Activated CD8-positive, alpha-beta memory T cell treated with anti-CD3 and anti-CD28 coated beads for 4 hours (primary cell): ENCODE measurements around the gene ARHGEF28.

Source experiments
- DNase-seq, 2 donors: peaks; one replicate each; pipeline ENCODE4 v3.0.0-alpha.2; 2020; ENCODE audit warnings: low read depth in 2 of 2

The ARHGEF28 gene

DNA sequence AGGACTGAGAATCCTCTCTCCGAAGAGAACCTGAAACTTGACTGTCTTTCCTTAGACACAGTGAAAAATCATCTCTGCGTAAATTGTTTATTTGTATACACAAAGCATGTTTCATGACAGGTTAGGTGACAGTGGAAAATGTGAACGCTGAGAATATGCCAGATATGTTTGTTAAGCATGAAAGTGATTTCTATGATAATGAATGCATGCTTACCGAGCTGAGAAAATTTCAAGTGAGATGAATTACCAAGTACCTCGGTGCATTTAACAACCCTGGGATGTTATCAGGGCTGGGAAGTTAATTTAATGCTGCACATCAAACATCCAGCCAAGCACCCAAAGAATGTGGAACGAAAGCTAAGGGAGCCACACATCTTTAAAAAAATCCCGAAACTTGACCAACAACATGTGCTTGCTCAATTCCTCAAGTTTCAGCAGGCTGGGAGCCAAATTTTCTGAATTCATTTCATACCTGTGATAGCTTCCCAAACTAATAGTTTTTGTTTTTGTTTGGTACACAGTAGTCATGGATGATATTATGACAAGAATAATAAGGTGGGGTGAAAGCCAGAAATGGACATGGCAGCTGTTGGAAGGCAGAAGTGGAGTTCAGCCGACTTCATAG lies 336.9 kb downstream of the ARHGEF28 start:
- no peak for DNase-seq

DNA sequence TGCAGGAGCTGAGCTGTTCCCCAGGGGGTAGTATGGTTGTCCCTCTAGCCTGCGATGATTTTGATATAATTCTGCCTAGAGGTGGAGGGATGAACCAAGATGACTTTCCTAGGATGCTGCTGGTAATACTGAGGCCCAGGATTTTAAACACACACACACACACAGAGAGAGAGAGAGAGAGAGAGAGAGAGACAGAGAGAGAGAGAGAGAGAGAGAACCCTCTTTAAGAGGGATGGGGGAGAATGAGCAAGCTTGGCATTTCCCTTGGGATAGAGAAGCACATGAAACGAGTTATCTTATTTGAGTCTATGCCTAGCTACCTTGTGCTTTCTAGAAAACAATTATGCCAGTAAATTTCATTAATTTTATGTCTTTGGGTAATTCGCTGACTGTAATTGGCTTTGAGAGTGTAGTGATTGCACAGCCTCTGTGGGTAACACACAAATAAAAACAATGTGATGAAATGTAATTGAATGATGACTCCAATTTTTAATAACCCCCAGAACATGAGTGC lies 338.4 kb downstream of the ARHGEF28 start:
- DNase-seq = no peak

DNA sequence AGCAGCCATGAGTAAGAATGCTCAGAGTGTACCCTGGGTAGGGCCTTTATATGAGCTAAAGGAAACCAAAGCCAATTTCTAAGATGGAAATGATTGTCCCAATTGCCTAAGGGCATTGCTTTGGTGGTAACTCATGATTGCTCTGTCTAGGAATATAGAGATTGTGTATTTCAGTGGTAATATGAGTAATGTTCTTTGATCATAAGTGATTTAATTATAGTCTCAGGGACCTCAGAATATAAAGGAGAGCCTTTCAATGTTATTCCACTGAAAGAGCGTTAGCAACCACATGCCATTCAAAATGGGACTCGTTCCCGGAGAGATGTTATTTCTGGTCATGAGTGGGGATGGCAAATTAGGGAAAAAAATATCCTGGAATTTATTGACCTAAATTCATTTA lies 340.5 kb downstream of the ARHGEF28 start:
- no peak for DNase-seq

DNA sequence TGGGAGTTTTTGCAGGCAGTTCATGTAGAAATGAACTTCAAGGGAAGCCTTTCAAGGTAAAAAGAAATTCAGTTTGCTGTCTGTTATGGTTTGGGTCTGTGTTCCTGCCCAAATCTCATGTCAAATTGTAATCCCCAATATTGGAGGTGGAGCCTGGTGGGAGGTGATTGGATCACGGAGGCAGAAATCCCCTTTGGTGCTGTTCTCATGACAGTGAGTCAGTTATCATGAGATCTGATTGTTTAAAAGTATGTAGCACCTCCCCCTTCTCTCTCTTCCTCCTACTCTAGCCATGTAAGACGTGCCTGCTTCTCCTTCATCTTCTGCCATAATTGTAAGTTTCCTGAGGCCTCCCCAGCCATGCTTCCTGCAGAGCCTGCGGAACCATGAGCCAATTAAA lies 341.4 kb downstream of the ARHGEF28 start:
- no peak for DNase-seq

DNA sequence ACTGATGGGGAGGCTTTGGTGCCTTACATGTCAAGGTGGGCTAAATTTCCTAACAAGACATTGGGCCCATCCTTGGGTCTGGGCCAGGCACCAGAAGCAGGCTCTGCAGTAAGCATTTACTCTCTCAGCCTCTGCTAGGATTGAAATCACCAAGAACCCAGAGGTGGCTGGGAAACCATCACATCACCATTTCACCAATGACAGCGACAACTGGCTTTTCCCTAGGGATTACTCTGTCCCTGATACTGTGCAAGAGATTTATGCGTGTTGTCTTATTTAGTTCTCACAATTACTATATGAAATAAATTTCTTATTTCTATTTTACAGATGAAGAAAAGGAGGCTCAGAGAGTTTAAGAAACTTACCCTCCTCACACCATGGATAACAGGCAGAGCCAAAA lies 342.2 kb downstream of the ARHGEF28 start:
- no peak for DNase-seq

DNA sequence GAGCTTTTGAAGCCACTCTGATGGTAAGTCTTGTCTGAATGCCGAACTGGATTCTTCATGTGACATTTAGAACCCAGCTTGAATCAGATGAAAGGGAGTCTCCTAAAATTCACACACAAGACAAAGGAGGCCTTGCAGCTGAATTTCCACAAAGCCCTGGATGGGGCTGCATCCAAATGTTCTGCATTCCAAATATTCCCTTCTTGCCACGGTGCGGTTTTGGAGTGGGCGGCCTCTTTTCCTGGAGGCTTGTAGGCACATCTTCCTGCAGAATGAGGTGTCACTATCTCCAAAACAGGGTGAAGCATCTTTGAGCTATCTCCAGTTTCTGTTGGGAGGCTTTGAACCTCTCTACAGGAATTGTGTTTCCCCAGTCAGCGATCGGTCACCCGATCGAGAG lies 342.7 kb downstream of the ARHGEF28 start:
- no peak for DNase-seq

DNA sequence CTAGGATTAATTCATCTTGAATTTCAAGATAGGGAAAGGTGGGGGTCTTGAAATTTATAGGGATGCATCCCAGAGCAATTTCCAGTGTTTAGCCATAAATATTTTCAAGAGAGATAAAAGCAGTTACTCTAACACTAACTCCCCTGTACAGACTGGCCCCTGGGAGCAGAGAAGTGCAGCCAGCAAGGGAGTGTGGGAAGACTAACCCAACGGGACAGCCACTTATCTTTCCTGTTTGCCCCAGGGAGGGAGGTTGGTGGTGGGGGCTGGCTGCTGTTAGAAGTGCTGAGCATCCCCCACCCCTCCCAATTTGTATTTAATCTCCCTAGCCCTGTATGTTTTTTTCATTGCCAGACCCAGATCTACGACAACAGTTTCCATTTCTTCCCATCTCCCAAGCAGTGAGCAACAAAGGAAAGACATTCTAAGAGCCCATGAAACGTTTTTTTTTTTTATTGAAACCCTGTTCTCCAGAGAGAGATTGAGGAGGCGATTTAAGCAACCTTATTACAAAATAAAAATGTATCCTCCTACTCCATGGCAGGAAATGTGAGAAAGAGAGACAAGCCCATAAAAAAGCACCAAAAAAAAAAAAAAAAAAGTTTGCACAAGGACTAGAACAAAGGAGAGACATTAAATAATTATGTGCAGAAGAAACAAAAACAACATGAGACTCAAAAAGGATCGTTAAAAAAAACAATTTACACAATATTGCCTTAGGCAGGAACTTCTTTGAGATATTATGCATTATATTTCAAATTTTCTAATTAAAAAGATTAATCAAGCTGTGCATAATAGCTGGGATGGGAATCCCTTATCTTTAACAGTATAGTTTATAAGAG lies 343.4 kb downstream of the ARHGEF28 start:
- DNase-seq = no peak

DNA sequence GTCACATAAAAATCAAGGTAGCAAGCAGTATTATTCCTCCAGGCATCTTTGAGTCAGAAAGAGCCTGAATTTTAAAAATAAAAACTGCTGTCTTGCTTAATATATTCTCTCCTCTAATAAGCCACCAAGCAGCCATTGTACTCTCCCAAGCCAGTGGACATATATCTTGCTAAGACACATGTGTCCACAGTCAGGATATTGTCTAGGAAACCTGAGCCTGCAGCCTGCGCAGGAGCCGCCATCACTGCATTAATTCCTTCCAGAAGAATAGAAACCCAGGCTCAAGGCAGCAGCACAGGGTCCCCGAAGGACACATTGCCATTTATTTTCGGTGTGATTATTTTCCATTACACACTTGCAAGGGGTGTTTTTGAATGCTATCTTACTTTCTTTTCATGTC lies 345.3 kb downstream of the ARHGEF28 start:
- no peak for DNase-seq

DNA sequence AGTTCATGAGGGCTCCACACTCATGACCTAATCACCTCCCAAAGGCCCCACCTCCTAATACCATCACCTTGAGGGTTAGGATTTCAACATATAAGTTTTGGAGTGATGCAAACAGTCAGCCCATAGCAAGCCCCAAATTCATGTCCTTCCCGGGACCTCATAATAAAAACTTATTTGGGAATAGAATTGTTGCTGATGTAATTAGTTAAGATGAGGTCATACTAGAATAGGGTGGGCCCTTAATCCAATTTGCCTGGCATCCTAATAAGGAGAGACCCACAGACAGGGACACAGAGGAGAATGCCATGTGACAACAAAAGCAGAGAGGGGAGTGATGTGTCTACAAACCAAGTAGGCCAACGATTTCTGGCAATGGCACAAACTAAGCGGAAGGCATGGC lies 347.1 kb downstream of the ARHGEF28 start:
- no peak for DNase-seq

DNA sequence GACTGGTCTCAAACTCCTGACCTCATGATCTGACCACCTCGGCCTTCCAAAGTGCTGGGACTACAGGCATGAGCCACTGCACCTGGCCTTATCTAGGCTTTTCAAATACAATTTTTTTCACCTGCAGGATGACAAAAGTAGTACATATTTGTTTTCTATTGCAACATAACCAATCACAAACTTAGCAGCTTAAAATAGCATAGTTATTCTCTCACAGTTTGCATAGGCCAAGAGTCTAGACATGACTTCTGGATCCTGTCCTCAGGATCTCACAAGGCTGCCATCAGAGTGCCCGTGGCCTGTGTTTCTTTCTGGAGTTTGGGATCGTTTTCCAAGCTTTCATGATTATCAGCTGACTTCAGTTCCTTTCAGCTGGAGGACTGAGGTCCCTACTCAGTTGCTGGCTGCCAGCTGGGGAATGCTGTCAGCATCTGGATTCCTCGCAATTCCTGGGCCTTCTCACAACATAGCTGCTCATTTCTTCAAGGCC lies 348.9 kb downstream of the ARHGEF28 start:
- no peak for DNase-seq

DNA sequence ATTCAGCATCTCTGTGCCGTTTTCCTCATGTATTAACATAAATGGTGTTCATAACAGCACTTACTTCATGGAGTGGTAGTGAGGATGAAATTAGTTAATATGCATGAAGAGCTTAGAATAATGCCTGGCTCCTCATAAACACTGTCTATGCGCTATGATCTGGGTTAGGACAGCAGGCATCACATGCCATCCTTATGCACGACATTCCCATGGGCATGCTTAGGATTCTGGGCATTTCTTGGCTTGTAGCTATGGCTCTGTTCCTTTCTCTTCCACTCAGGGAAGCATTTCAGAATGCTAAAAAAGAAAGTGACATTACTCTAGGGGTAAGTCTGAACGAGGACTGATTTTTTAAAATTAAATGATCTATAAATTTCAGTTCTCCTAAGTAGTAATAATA lies 349.8 kb downstream of the ARHGEF28 start:
- DNase-seq = no peak

DNA sequence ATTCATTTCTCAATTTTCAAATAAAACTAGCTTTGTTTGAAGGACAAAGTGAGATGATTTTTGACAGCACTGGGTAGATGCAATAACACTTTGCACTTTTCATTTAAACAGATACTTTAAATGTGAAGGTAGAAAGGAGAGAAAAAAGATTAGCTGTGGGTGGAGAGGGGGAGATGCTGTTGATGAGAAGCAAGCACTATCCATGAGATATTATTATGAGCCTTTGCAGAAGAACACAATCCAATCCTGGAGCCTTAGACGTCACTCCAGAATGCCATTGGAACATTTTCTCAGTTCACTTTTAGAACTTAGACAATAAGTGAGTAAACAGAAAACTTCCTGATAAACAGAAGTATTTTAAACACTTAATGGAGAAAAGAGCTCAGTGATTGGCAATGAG lies 351.1 kb downstream of the ARHGEF28 start:
- no peak for DNase-seq

DNA sequence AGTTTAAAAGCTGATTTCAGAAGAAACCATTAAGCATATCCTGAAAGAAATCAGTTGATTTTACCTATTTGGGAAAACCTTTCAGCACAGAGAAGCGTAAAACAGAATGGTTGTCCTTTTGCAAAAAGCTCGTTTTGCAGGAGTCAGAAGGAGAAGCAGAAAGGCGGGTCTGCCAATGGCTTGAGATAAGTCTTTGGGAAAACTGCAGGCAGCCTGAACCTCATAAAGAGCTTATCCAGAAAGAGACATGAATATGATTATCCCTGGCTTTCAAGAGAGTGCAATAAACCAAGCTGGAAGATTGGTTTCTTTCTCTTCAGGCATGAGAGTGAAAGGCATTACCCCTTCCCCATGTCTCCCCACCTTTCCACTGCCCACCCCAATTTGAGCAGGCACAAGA lies 353.3 kb downstream of the ARHGEF28 start:
- DNase-seq = no peak

DNA sequence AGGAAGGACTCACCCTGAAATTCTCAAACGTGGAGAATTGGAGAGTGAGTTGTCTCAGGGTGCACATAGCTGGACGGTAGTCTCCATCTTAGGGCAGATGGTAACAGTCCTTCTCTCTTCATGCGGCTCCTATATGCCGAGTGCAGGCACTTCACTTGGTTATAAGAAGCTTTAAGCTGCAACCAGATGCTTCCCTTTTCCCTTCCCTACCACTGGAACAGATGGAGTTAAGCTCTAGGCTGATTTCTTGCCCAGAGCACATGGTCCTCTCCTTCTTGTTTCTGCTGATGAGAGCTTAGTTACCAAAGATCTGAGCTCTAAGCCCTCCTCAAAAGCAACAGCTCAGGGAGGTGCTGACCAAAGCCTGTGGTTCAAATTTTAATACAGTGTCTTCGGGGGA lies 355.7 kb downstream of the ARHGEF28 start:
- DNase-seq = no peak

DNA sequence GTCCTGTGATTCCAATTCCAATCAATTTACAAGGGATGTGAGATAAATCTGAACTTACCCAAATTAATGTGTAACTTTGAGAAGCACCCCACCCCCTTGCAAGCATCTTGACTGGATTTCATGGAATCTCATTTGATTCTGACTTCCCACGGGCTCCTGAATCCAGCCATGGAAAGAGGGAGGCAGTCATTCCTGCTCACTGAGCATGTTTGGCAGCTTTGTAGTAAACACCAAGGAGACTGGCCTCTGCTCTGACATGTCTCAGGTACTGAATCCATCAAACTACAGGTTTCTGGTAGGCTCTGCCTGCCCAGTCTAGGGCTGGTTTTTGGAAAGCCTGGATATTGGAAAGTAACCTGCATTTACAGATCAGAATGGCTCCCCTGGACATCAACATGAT lies 357.6 kb downstream of the ARHGEF28 start:
- no peak for DNase-seq

DNA sequence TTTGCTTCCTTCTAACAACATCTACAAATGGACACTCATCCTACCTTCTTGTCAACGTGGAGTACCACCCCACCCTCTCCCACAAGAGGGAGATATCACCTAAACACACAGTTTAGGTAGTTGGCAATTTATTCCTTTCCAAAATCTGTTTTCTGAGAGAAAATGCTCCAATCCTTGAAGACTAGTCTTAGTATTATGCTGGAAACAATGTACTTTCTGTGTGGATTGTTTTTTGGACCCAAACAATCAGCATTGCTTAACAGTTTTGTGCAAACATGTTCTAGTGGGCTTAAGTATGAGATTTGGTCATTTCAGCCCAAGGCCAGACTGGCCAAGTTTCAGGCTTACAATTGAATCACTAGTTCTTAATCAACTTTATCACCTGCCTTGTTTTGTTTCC lies 359.1 kb downstream of the ARHGEF28 start:
- DNase-seq = no peak

DNA sequence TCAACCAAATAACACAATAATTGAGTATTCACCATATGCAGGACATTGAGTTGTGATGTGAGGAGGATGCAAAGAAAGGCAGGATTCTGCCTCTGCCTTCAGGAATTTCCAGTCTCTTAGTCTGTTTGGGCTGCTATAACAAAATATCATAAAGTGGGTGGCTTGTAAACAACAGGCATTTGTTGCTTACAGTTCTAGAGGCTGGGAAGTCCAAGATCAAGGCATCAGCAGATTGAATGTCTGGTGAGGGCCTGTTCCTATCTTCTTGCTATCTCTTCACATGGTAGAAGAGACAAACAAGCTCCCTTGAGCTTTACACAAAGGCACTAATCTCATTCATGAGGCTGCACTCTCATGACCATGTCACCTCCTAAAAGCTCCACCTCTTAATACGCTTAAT lies 360.7 kb downstream of the ARHGEF28 start:
- no peak for DNase-seq

DNA sequence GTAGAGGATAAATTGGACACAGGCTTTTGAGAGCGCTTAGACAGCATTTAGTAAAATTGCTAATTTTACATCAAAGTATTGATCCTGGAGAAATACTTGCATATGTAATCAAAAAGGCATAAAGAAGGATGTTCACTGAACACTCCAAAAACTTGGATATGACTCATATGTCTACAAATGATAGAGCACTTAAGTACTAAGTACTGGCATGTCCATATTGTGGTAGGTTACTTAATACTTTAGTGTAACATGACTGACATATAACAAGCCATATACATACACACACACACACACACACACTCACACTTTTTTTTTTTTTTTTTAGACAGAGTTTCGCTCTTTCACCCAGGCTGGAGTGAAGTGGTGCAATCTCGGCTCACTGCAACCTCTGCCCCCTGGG lies 361.9 kb downstream of the ARHGEF28 start:
- DNase-seq = no peak

DNA sequence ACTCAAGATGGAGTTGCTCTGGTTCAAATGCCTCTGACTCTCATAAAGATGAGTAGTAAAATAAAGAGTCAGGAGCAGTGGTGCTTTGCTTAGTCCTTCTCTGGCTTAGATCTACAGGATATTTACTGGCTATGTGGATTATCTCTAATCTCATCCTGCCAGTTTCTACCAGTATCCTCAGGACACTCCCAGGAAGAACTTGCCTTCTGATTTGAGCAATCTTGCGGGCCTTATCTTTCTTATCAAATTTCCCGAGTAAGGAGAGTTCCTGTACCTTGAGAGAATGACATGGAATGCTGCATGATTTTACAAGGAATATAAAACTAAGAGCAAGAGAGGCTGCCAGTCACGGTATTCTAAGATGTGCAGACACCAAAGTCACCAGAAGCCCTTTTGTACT lies 364.0 kb downstream of the ARHGEF28 start:
- no peak for DNase-seq
